ENCODE measurements around the gene C1QA. TPM values are rescaled to one million over a fixed set of nuclear protein-coding genes. Genes with fewer than 3 reads are reported as not detected.

The C1QA gene
- total and polyA plus RNA-seq, 2 of the 4 experiments (the other 2 are of a cell fraction), result not detected

DNA sequence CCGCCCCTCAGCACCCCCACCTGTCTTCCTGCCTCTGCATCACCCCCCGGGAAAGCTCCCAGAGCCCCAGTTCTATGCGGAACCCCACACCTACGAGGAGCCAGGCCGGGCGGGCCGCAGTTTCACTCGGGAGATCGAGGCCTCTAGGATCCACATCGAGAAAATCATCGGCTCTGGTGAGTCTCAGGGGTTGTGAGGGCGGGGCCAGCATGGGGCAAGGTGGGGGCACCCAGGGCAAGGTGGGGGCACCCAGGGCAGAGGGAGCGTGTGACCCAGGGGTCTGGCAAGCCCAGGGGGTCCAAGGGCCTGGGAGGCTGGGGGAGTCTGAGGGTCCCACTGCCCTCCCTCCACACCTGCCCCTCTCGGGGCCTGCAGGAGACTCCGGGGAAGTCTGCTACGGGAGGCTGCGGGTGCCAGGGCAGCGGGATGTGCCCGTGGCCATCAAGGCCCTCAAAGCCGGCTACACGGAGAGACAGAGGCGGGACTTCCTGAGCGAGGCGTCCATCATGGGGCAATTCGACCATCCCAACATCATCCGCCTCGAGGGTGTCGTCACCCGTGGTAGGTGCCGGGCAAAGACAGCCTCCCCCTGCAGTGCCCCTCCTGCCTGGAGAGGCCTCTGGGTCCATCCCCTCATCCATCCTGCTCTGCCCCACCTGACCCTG, 39.0 kb upstream of the C1QA start:
- BruUV-seq (replicated peaks), result no TSS peak
- 61% methylated on average over 15 of the region's 30 CpGs; no CpG with 5 or more reads in 1 of the 2 experiments for WGBS, 2 experiments (ENCODE audit: extremely low coverage in 2 of 2, insufficient read length in 1 of 2)

More for the DNA sequence above, 39.0 kb upstream of the C1QA start:
- Histone ChIP-seq H3K4me3 (ENCODE audit: insufficient read depth, low read depth, low read length) (no peak overlapping the region), H3K9ac (ENCODE audit: low read depth, low read length) (no peak overlapping the region), H2BK20ac (ENCODE audit: low read depth, low read length) (no peak overlapping the region), H3K4ac (ENCODE audit: low read depth, low read length) (no peak overlapping the region), H3K4me1 (ENCODE audit: control insufficient read depth, insufficient read depth, low read length) (no peaks in the 10 kb centered on the region), H2BK120ac (ENCODE audit: low read depth, low read length) (no peak overlapping the region), H3K9me3 (ENCODE audit: control insufficient read depth, insufficient read depth, low read length) (no peaks in the 10 kb centered on the region), H2BK5ac (ENCODE audit: low read depth, low read length, poor library complexity, severe bottlenecking) (no peak overlapping the region), H2AK5ac (ENCODE audit: low read depth, low read length) (no peak overlapping the region), H4K8ac (ENCODE audit: low read depth in 2 of 2, low read length in 2 of 2) (no peak overlapping the region), H4K5ac (ENCODE audit: low read depth, low read length) (no peak overlapping the region), H3K9me1 (ENCODE audit: insufficient read depth, low read length) (no peaks in the 10 kb centered on the region), H2AFZ (replicated peaks; ENCODE audit: low read length, poor library complexity) (no peak overlapping the region), H3K36me3 (ENCODE audit: control insufficient read depth, insufficient read depth, low read length) (no peaks in the 10 kb centered on the region), H3K27me3 (ENCODE audit: control insufficient read depth, insufficient read depth, low read length) (peaks cover 65% of the 10 kb centered on the region), H3K79me1 (ENCODE audit: low read depth in 1 of 2, low read length in 2 of 2) (no peaks in the 10 kb centered on the region), H2BK15ac (ENCODE audit: low read depth, low read length) (no peak overlapping the region), H3K14ac (replicated peaks; ENCODE audit: low read depth, low read length) (no peak overlapping the region), H3K23ac (ENCODE audit: low read depth, low read length) (no peak overlapping the region), H2AK9ac (replicated peaks; ENCODE audit: low read depth, low read length, poor library complexity) (no peak overlapping the region), H3K56ac (ENCODE audit: extremely low read depth, insufficient read depth, low read length) (no peak overlapping the region), H4K91ac (ENCODE audit: insufficient read depth, low read depth, low read length) (no peak overlapping the region), H3K4me2 (ENCODE audit: low read depth, low read length) (no peak overlapping the region), H3K27ac (ENCODE audit: insufficient read depth, low read length) (no peak overlapping the region), H3K18ac (ENCODE audit: low read depth, low read length) (no peak overlapping the region), H4K20me1 (ENCODE audit: insufficient read depth, low read length) (0 out of 2 replicates have a peak, but pooled peaks cover 3% of the 10 kb centered on the region)
- in situ Hi-C loops (cut with MboI; ENCODE audit: low sequenced_read_pairs), result no loop called here
- POLR2A ChIA-PET (ENCODE audit: unreplicated experiment), result no interaction called here
- DNase-seq, result no peak
- dilution Hi-C loops (cut with HindIII; ENCODE audit: low sequenced_read_pairs, unreplicated experiment), result no loop called here
- TF ChIP-seq RCOR1 (IDR thresholded peaks at IDR 0.05; ENCODE audit: insufficient replicate concordance, low read length) (no peak), MAFK (IDR thresholded peaks at IDR 0.05; ENCODE audit: low read depth, low read length) (no peak), CEBPB (IDR thresholded peaks at IDR 0.05; ENCODE audit: low read depth, low read length) (no peak)
- TF ChIP-seq, protein P1, sequence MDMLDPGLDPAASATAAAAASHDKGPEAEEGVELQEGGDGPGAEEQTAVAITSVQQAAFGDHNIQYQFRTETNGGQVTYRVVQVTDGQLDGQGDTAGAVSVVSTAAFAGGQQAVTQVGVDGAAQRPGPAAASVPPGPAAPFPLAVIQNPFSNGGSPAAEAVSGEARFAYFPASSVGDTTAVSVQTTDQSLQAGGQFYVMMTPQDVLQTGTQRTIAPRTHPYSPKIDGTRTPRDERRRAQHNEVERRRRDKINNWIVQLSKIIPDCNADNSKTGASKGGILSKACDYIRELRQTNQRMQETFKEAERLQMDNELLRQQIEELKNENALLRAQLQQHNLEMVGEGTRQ (IDR thresholded peaks at IDR 0.05; ENCODE audit: low read depth, low read length), result no peak
- intact Hi-C loops (cut with micrococcal nuclease), result no loop called here
- no peak for ATAC-seq (ENCODE audit: low read depth)
- CTCF ChIA-PET, result no interaction called here

All from IMR-90 (cell line).